ENCODE results near the gene MRPL12. TPM values are rescaled to one million over a fixed set of nuclear protein-coding genes. Genes with fewer than 3 reads are reported as not detected.
A peak's percentile ranks its signal among the peaks of the same experiment; 100 is the strongest.

Gene MRPL12
- total RNA-seq, 1 donor from 2014 or later, result 58.5 TPM

DNA sequence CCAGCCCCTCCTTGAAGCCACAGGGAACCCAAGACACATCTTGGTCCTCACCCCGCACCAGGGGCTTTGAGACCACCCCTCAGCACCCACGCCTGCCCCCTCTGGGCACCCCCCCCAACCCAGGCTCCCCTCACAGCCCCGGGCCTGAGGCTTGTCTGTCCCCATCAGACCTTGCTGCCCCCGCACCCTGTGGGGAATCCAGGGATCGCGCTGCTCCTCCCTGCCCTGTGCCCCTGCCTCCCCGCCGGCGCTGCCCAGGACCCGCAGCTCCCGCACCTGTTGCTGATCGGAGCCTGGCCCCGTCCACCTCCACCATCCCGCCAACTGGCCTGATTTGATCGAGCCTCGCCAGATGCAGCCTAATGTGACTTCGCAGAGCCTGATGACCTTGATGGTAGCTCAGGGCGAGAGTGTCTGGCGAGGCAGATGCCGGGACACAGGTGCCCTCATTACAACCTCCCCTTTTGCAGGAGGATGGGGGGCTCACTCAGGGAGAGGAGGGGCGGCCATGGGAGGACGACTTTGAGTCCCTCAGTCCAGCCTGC is 38.0 kb downstream of the MRPL12 start:
- H3K4me1 Mint-ChIP-seq (ENCODE audit: unreplicated experiment), result no peaks in the 10 kb centered on the region
- H3K9me3 Mint-ChIP-seq (ENCODE audit: unreplicated experiment), result no peaks in the 10 kb centered on the region
- no peak for DNase-seq (ENCODE audit: low spot score)
- peaks cover 1% of the 10 kb centered on the region for H3K27me3 Mint-ChIP-seq (ENCODE audit: unreplicated experiment)
- TF ChIP-seq, protein P1, sequence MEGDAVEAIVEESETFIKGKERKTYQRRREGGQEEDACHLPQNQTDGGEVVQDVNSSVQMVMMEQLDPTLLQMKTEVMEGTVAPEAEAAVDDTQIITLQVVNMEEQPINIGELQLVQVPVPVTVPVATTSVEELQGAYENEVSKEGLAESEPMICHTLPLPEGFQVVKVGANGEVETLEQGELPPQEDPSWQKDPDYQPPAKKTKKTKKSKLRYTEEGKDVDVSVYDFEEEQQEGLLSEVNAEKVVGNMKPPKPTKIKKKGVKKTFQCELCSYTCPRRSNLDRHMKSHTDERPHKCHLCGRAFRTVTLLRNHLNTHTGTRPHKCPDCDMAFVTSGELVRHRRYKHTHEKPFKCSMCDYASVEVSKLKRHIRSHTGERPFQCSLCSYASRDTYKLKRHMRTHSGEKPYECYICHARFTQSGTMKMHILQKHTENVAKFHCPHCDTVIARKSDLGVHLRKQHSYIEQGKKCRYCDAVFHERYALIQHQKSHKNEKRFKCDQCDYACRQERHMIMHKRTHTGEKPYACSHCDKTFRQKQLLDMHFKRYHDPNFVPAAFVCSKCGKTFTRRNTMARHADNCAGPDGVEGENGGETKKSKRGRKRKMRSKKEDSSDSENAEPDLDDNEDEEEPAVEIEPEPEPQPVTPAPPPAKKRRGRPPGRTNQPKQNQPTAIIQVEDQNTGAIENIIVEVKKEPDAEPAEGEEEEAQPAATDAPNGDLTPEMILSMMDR (IDR thresholded peaks at IDR 0.05; ENCODE audit: unreplicated experiment), result no peak
- no peak overlapping the region for H3K27ac Mint-ChIP-seq (ENCODE audit: unreplicated experiment)
- H3K4me3 Mint-ChIP-seq (ENCODE audit: unreplicated experiment), result no peak overlapping the region
- H3K36me3 Mint-ChIP-seq (ENCODE audit: low read depth, unreplicated experiment), result peaks cover 3% of the 10 kb centered on the region

DNA sequence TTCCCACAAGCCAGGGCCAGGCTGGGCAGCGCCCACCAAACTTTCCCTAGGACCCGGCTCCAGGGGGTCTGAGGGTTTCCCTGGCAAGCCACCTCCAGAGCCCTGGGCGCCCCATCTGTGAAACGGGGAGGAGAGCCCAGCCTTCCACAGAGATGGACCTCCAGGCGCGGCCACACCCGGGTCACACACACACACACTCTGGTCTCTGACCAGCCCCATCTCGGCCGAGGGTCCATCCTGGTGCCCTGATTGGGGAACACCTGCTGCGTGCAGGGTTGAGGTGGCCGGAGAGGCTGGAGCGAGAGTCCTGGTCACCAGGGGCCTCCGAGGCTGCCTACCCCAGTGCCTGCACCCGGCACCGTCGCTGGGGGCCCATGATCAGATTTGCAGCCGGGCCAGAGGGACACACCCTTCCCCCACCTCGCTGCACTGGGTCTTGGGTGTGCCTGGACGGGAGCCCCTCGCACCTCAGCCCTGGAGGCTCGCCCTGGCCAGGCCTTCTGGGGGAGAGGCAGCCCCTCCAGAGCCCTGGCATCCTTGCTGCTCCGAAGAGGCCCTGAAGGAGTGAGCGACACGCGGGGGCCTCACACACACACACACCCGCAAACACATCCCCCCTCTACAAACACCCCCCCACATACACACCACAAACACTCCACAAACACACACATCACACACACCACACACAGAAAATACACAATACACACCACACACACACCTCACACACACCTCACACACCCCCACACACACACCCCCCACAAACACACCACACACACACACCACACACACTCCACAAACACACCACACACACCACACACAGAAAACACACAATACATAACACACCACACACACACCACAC is 38.7 kb downstream of the MRPL12 start:
- DNase-seq (ENCODE audit: low spot score), result no peak
- Mint-ChIP-seq H3K36me3 (ENCODE audit: low read depth, unreplicated experiment) (peaks cover 3% of the 10 kb centered on the region), H3K27me3 (ENCODE audit: unreplicated experiment) (peaks cover 1% of the 10 kb centered on the region), H3K27ac (ENCODE audit: unreplicated experiment) (no peak overlapping the region), H3K4me3 (ENCODE audit: unreplicated experiment) (no peak overlapping the region), H3K9me3 (ENCODE audit: unreplicated experiment) (no peaks in the 10 kb centered on the region), H3K4me1 (ENCODE audit: unreplicated experiment) (no peaks in the 10 kb centered on the region)
- TF ChIP-seq, protein P1 (IDR thresholded peaks at IDR 0.05; ENCODE audit: unreplicated experiment), result no peak

Small RNA genes within 50 kb of the gene (microRNA-seq; reads per million reads assigned to microRNA genes)
- gene MIR6786 (ENCODE audit: unreplicated experiment), result 3.1 reads per million, percentile 39 among the genes with 10 or more reads in this experiment

Other genes starting within 250 kb of the MRPL12 start
- 4,184 TPM for gene ACTG1, start 190.6 kb upstream of the MRPL12 start, total RNA-seq (ENCODE audit: unreplicated experiment)
- gene FSCN2, start 175.0 kb upstream of the MRPL12 start, total RNA-seq (ENCODE audit: unreplicated experiment), result 1.5 TPM
- 40.6 TPM for gene FAAP100, start 151.0 kb upstream of the MRPL12 start, total RNA-seq (ENCODE audit: unreplicated experiment)
- gene NPLOC4, start 66.3 kb upstream of the MRPL12 start, total RNA-seq (ENCODE audit: unreplicated experiment), result 133 TPM
- 2.5 TPM for gene TSPAN10, start 66.2 kb upstream of the MRPL12 start, total RNA-seq (ENCODE audit: unreplicated experiment)
- 1.1 TPM for gene PDE6G, start 46.8 kb upstream of the MRPL12 start, total RNA-seq (ENCODE audit: unreplicated experiment)
- gene OXLD1, start 36.8 kb upstream of the MRPL12 start, total RNA-seq (ENCODE audit: unreplicated experiment), result 22.4 TPM
- 31.8 TPM for gene CCDC137, start 36.6 kb upstream of the MRPL12 start, total RNA-seq (ENCODE audit: unreplicated experiment)
- gene ARL16, start 19.6 kb upstream of the MRPL12 start, total RNA-seq (ENCODE audit: unreplicated experiment), result 54.0 TPM
- 142 TPM for gene HGS, start 19.4 kb upstream of the MRPL12 start, total RNA-seq (ENCODE audit: unreplicated experiment)
- gene SLC25A10, start 8.9 kb downstream of the MRPL12 start, total RNA-seq (ENCODE audit: unreplicated experiment), result 6.7 TPM
- not detected for gene GCGR, start 100.8 kb downstream of the MRPL12 start, total RNA-seq (ENCODE audit: unreplicated experiment)
- 190 TPM for gene MCRIP1, start 129.9 kb downstream of the MRPL12 start, total RNA-seq (ENCODE audit: unreplicated experiment)
- gene PPP1R27, start 131.7 kb downstream of the MRPL12 start, total RNA-seq (ENCODE audit: unreplicated experiment), result not detected
- 678 TPM for gene P4HB, start 157.2 kb downstream of the MRPL12 start, total RNA-seq (ENCODE audit: unreplicated experiment)
- 443 TPM for gene ARHGDIA, start 168.0 kb downstream of the MRPL12 start, total RNA-seq (ENCODE audit: unreplicated experiment)
- 127 TPM for gene ALYREF, start 188.2 kb downstream of the MRPL12 start, total RNA-seq (ENCODE audit: unreplicated experiment)
- 121 TPM for gene ANAPC11, start 188.4 kb downstream of the MRPL12 start, total RNA-seq (ENCODE audit: unreplicated experiment)
- gene NPB, start 198.9 kb downstream of the MRPL12 start, total RNA-seq (ENCODE audit: unreplicated experiment), result 0.56 TPM
- gene PCYT2, start 208.0 kb downstream of the MRPL12 start, total RNA-seq (ENCODE audit: unreplicated experiment), result 26.8 TPM
- gene SIRT7, start 214.8 kb downstream of the MRPL12 start, total RNA-seq (ENCODE audit: unreplicated experiment), result 14.4 TPM
- 23.6 TPM for gene MAFG, start 224.4 kb downstream of the MRPL12 start, total RNA-seq (ENCODE audit: unreplicated experiment)
- gene PYCR1, start 233.9 kb downstream of the MRPL12 start, total RNA-seq (ENCODE audit: unreplicated experiment), result 24.4 TPM
- gene MYADML2, start 243.9 kb downstream of the MRPL12 start, total RNA-seq (ENCODE audit: unreplicated experiment), result not detected

Data from endothelial cell (in vitro differentiated cells).